GM18909 (cell line): ENCODE data around the gene NPBWR2.

Experiments
- ATAC-seq: cut with Tn5 transposase; IDR thresholded peaks from one replicate; pipeline ENCODE4 v1.9.1; 2021; ENCODE audit warnings: mild to moderate bottlenecking; ENCODE audit not compliant: unreplicated experiment, poor library complexity

The NPBWR2 gene

GRCh38 chr20:64063389-64064144, 43.8 kb downstream of the NPBWR2 start:
- peak; percentile 0 for ATAC-seq

- ATAC-seq = peak; percentile 77
Observed at GRCh38 chr20:64062596-64063388, 44.6 kb downstream of the NPBWR2 start, which contains the start of gene TCEA2. Gene TCEA2, plus strand, starts transcription at chr20:64063198. Its CDS starts 115 bp downstream, at chr20:64063313.

GRCh38 chr20:64062276-64062595, 45.1 kb downstream of the NPBWR2 start:
- ATAC-seq = no peak

- ATAC-seq = no peak
Observed at GRCh38 chr20:64058536-64058935, 48.8 kb downstream of the NPBWR2 start.

- no peak for ATAC-seq
Observed at GRCh38 chr20:64057628-64058498, 49.5 kb downstream of the NPBWR2 start.

GRCh38 chr20:64056889-64057627, 50.3 kb downstream of the NPBWR2 start:
- ATAC-seq = no peak

- ATAC-seq = no peak
Observed at GRCh38 chr20:64056639-64056888, 50.8 kb downstream of the NPBWR2 start.

- ATAC-seq = no peak
Observed at GRCh38 chr20:64055893-64056638, 51.3 kb downstream of the NPBWR2 start.

GRCh38 chr20:64055396-64055892, 51.9 kb downstream of the NPBWR2 start:
- ATAC-seq = no peak

GRCh38 chr20:64053841-64054661, 53.3 kb downstream of the NPBWR2 start:
- ATAC-seq = no peak
